CD4-positive, alpha-beta T cell treated with Interleukin-2 at 100 ng/mL for 4 hours (primary cell): ENCODE measurements around the gene POLRMT.
"Not testable (repeated sequence)": the region's sequence is repeated elsewhere in the genome, so short reads cannot be mapped to it uniquely, and the experiment has no call there.

Experiments
- DNase-seq: peaks from one replicate; pipeline ENCODE4 v3.0.0-alpha.2; 2020; ENCODE audit warnings: low spot score

The POLRMT gene

DNA sequence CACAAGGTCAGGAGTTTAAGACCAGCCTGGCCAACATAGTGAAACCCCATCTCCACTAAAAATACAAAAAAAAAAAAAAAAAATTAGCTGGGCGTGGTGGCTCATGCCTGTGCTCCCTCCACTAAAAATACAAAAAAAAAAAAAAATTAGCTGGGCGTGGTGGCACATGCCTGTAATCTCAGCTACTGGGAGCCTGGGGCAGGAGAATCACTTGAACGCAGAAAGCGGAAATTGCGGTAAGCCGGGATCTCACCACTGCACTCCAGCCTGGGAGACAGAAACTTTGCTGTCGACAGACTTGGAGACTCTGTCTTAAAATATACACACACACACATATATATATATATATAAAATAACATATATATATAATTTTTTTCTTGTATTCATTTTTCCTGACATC lies 6.8 kb downstream of the POLRMT start:
- DNase-seq = not testable (repeated sequence)

DNA sequence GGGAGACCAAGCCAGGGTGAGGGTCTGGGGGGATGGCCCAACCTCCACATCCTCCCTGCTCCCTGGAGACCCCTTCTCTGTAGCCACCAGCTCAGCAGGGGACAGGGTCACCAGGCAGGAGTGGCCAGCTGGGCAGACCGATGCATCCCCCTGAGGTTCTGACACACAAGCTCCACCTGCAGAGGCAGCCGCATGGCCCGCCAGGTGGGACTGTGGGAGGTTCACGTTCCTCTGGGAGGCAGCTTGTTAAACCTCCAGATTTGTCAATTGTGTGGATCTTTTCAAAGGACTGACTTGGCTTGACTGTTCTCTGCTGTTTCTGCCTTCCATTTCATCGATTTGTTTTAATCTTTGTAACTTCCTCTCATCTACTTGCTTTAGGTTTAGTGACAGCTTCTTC lies 8.1 kb downstream of the POLRMT start:
- no peak for DNase-seq

DNA sequence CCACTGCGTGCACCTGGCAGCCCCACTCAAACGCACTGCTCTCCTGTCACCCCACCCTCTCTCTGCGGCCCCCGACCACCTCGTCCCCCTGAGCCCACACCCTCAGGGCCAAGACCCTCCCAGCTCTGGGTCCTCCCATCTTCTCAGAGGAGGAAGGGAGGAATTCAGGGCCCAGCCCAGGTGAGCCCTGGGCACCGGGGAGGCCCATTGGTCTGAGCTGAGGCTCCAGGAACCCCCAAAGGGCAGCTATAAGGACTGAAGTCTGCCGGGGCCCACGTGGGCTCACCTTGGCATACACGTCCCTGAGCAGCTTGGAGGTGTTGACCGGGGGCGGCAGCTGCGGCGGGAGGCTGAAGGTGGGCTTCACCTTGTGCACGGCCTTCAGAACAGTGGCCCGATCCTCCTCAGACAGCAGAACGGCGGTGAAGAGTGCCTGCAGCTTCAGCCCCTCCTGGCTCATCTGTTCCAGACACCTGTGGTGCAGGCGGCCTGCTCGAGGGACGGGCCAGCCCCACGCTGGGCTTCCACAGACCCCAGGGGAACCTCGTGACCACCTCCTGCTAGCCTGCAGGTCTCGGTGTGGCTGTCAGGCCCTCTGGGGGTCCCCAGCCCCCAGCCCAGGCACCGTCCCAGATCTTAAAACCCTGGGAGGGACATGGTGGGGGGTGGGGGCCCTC lies 8.8 kb downstream of the POLRMT start:
- no peak for DNase-seq

DNA sequence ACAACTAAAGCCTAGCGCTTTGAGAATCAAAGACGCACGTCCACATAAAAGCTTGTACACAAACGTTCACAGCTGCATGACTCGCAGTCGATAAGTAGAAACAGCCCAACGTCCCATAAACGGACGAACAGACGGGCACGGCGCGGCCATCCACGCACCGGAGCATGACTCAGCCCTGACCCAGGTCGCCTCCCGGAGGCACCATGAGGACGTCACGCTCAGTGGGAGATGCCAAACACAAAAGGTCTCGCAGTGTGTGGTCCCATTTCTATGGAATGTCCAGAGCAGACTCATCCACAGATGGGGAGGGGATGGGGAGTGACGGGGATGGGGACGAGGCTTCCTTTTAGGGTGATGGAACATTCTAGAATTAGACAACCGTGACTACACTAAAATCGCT lies 9.4 kb downstream of the POLRMT start:
- DNase-seq = no peak

DNA sequence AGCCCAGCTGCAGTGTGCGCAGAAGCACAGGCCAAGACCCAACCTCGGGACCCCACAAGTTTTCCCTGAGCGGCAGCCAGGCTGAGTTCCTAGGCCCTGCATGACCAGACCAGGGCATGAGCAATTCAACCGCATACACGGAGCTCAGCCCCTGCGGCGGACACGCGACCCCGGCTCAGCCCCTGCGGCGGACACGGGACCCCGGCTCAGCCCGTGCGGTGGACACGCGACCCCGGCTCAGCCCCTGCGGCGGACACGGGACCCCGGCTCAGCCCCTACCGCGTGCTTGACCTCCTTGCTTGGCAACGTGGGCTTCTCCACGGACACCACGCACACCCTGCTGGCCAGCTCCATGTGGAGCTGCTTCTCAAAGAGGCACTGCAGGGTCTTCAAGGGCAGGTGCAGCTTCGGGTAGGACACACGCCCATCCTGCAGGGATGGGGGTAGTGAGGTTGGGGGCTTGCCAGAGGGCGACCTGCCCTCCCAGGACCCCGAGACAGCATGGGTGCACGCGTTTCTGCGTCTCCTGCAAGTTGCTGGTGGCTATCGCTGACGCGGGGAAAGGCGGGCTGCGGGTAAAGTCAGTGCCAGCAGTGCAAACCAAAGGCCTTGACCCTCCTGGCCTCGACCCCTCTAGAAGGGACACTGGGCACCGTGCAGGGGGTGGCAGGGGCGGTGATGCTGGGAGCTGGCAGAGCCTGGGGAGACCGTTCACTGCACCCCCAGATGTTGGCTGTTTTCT lies 10.0 kb downstream of the POLRMT start:
- no peak for DNase-seq

DNA sequence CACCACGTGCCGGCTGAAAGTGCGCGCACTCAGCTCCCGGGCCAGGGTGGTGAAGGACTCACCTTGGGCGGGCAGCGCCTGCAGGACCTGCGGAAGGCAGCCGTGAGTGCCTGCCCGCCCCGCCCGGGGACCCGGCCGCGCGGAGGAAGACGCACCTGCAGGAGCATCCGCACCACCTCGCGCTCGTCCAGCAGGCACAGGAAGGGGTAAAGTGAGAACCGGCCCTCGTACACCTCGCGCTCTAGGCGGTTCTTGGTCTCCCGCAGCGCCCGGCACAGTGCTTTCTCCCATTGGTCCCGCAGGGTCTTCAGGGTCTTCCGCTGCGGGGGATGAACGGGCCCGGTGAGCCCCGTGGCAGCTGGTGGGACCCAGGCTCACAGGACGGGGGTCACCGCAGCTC lies 10.7 kb downstream of the POLRMT start:
- DNase-seq = no peak

DNA sequence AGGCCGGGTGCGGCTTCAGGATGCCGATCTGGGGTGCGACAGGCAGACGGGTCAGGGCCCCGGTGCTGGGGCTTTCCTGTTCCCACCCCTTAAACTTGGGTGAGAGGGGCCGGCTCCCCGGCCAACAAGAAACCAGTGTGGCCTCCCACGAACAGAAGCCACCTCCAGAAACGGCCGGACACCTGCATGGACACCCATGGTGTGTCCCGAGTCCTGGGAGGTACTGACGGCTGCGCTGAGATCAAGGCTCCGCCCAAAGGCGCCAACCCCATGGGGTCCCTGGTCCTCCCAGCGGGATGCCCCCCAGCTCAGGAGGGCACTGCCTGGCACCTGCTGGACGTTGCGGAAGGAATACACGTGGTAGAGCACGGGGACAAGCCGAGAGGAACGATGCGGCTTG lies 11.5 kb downstream of the POLRMT start:
- no peak for DNase-seq

DNA sequence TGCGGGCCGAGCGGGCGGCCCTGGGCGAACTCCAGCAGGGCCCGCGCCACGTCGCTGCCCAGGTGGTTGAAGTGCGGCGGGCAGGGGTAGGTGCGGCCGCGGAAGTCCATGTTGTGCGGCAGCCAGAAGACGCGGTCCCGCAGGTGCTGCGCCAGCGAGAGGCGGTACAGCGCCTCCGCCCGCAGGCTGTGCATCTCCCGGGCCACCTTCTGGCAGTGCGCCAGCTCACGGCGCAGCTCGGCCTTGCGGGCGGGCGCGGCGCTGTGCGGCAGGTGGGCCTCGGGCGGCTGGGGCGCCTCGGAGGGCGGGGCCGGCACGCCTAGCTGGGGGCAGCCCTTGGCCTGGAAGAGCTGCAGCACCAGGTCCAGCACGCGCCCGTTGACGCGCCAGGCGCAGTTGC lies 12.1 kb downstream of the POLRMT start:
- DNase-seq = not testable (repeated sequence)

DNA sequence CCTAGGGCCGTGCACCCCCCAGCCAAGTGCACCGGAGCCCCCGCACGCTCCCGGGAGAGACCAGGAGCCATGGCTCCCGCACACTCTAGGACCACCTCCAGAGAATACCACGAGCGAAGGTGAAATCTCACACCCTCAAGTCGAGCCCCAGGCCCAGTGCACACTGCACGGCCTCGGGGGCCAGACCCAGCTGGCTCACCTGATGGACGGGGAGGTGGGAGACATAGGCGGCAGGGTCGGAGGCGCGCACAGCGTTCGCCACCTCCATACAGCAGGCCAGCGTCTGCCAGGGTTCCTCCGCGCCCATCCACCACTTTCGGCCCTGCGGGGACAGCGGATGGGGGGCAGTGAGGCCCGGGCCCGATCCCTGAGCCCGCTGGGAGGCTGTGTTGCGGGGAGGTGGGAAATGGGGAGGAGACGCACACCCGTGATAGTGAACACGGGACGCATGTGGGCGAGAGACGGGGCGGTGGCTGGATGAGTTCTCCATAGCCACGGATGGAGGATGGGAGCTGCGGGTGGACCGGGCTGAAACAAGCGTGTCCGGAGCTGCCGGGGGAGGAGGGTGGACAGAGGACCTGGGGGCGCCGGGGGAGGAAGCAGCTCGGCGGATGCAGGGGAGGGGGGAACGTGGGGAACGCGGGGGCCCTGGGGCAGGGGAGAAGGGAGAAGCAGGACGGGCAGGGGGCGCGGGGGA lies 13.0 kb downstream of the POLRMT start:
- no peak for DNase-seq

DNA sequence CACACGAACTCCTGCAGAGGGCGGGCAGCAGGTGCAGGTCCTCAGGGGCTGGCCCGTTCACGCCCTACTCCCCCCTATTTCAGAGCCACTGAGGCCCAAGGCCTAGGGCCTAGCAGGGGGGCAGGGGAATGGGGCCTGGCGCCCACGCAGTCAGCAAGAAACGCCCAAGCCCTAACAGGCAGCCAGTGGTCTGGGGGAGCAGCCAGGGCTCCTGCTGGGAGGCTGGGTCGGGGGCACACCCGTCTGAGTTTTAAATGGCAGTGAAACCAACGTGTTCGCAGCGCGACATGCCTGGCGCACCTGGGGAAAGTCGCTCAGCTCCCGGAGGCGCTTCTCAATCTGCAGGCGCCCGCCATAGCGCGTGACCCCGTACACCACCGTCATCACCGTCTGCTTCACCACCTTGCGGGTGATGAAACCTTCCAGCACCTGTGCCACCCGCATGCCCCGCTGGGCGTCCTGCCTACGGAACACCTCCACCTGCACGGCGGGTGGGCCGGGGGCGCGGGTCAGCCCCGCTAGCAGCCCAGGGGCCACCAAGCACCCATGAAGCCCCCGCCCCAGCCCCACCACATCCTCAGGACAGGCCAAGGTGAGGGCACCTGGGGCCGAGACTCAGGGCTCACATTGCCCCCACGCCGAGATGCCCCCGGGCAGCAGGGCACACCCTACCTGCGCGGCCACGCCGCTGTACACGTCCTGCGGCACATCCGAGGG lies 13.9 kb downstream of the POLRMT start:
- DNase-seq = no peak

DNA sequence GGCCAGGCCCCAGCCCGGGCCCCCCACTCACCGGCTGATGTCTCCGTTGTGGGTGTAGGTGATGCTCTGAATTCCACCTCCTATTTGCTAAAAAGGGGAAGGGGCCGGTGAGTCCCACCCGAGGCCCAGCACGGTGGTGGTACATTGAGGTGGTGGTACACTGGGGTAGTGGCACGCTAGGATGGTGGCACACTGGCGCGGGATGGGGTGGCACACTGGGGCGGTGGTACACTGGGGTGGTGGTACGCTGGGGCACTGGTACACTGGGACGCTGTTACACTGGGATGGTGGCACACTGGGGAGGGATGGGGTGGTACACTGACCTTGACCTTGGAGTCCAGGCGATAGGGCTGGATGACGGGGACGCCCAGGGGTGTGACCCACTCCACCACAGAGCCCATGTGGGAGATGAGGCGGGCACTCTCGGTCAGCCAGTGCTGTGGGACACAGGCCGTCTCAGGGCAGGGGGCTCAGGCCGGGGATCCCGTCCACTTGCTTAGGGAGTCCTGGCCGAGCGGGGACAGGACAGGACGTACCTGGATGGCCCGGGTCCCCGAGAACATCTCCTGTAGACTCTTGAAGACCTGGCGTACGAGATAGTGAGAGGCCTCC lies 14.6 kb downstream of the POLRMT start:
- no peak for DNase-seq

DNA sequence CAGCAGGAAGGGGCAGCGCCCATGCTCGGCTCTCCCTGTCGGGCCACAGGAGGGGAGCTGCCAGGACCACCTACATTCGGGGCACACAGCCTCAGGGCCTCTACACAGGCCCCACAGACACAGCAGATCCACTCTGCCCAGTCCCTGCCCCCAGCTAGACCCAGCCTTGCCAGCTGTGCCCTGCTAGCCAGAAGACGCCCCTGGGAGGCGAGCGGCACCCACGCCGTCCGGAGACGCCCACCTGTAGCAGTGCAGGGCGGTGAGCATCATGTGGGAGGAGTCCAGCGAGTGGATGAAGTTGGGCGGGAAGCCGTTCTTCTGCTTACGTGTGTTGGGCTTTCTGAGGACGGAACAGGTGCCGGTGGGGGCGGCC lies 15.1 kb downstream of the POLRMT start:
- no peak for DNase-seq

DNA sequence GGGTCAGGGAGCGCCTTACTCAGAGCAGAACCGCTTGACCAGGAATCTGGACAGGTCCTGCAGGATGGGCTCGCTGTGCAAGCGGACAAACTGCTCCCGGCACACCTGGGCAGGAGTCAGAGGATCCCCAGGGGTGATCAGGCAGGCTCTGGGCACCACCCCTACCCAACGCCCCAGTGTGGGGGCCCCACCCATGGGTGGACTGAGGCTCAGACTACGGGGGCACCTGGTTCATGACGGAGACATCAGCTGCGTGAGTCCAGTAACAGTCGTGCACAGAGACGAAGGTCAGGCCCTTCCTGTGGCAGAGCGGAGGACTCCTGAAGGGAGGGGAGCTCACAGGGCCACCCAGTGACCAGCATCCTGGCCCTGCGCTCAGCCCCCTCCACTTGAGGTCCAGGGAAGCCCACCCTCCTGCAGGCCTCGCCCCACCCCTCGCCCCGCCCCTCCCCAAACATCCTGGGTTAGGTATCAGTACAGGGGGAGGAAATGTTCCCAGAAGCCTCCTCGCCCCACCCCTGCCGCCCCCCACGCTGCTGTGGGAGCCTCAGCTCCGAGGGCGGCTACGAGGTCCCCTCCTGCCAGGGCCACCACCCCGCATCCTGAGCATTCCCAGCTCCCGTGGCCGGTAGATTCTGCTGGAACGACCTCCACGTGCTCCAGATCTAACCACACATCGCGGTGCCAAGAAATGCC lies 15.6 kb downstream of the POLRMT start:
- DNase-seq = no peak

DNA sequence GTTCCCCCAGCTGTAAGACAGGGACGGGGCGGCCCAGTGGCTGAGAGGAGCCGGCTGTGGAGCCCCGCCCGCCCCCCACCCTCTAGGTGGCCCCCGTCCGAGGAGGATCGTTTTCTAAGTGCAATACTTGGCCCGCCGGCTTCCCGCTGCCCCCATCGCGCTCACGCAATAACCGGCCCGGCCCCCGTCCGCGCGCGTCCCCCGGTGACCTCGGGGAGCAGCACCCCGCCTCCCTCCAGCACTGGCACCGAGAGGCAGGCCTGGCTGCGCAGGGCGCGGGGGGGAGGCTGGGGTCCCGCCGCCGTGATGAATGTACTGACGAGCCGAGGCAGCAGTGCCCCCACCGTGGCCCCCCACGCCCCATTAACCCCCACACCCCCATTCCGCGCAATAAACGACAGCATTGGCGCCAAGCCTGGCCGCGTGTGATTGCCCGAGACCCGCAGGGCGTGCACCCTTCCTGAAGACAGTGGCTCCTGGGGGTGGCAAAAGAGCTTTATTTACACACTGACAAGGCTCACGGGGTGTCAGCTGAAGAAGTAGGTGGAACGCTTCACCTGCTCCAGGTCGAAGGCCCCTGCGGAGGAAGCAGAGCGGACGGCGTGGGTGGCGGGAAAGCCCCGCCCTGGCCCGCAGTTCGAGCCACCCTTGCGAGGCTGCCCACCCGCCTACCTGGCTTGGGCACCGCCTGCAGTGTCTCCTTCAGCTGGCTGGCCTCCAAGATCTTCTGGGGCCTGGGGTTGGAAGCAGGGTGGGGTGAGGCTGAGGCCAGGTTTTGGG lies 16.4 kb downstream of the POLRMT start:
- DNase-seq = no peak

DNA sequence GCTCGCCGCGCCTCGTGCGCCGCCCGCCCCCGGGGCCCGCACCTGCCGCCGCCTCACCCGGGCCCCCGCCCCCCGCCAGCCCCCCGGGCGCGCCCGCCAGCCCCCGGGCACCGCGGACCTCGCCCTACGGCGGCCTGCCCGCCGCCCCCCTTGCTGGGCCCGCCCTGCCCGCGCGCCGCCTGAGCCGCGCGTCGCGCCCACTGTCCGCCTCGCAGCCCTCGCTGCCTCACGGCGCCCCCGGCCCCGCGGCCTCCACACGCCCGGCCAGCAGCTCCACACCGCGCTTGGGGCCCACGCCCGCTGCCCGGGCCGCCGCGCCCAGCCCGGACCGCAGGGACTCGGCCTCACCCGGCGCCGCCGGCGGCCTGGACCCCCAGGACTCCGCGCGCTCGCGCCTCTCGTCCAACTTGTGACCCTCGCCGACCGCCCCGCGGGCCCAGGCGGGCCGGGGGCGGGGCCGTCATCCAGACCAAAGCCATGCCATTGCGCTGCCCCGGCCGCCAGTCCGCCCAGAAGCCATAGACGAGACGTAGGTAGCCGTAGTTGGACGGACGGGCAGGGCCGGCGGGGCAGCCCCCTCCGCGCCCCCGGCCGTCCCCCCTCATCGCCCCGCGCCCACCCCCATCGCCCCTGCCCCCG lies 17.2 kb downstream of the POLRMT start:
- no peak for DNase-seq

DNA sequence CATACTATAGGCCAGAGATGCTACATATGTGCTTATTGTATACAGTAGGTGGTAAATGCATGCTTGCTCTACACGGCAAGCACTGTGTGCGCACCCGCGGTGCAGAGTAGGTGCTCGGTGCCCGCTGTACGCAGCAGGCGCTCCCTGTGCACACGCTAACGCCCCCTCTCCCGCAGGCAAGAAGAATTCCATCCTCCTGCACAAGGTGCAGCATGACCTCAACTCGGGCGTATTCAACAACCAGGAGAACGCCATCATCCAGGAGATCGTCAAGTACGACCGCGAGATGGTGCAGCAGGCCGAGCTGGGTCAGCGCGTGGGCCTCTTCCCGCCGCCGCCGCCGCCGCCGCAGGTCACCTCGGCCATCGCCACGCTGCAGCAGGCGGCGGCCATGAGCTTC lies 17.7 kb downstream of the POLRMT start:
- no peak for DNase-seq

DNA sequence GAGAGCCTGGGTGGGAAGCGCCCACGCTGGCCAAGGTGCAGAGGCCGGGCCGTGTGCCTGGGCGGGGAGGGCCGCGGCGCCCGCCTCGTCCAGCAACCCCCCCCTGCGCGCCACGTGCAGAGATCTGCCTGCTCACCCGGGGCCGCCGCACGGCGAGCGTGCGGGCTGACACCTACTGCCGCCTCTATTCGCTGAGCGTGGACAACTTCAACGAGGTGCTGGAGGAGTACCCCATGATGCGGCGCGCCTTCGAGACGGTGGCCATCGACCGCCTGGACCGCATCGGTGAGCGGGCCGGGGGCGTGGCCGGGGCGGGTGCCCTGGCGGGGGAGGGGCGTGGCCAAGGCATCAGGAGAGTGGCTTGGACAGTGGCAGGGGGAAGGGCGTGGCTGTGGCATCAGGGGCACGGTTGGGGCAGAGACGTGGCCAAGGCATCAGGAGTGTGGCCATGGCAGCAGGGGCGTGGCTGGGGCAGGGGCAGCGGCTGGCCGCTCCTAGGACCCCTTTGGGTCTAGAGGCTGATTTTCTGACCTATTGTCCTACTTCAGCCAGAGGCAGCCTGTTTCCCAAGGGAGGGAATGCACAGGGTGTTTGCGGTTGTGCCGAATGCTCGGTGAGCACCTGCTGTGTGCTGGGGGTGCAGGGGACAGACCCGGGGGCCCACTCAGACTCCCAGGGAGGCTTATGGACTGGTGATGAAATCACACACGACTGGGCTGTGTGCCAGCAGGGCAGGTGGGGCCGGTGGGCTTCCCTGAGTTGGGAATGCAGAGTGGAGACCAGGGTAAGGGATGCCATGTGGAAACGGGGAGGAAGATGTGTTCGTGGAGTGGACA lies 19.4 kb downstream of the POLRMT start:
- no peak for DNase-seq

DNA sequence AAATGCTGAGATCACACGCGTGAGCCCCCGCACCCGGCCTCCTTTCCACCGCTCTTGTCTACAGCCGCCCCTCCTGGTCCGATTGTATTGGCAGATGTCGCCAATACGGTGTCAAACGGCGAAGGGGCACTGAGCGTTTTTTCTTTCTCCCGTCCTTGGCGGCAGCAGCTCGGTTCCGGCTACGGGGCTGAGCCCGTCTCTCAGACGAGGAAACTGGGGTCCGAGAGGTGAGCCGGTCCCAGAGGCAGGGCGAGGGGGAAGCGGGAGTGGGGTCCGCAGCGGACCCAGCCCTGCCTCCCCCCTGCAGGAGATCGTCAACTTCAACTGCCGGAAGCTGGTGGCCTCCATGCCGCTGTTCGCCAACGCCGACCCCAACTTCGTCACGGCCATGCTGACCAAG lies 20.4 kb downstream of the POLRMT start:
- no peak for DNase-seq

DNA sequence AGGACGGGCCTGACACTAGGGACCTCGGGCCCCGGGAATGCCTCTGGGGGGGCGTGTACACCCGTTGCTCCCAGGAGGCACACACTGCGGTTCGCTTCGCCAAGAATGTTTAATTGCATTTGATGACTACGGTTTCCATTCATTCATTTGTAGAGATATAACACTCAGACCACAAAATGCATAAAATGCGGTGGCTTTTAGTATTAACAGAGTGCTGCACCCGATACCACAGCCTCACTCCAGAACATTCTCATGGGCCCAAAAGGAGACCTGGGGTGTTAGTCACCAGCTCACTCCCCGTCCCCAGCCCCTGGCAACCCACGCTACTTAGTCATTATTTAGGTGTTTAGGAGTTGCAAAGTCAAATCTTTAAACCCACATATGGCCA lies 21.9 kb downstream of the POLRMT start:
- peak; percentile 87 for DNase-seq
